Measurements from ENCODE around the gene TECPR2.

TECPR2 gene

GRCh38 chr14:102491786-102492530 is 129.2 kb downstream of the TECPR2 start:
- TF ChIP-seq SNAI2 (CRISPR knock-in tag; IDR thresholded peaks at IDR 0.05) (no peak), CREB5 (CRISPR knock-in tag; IDR thresholded peaks at IDR 0.05; ENCODE audit: low read depth) (no peak), RARB (CRISPR knock-in tag; IDR thresholded peaks at IDR 0.05) (no peak), BACH2 (CRISPR knock-in tag; IDR thresholded peaks at IDR 0.05; ENCODE audit: borderline replicate concordance) (no peak), OSR1 (CRISPR knock-in tag; IDR thresholded peaks at IDR 0.05) (no peak), CSDC2 (CRISPR knock-in tag; IDR thresholded peaks at IDR 0.05) (no peak), ISL1 (CRISPR knock-in tag; IDR thresholded peaks at IDR 0.05) (no peak), TOX (CRISPR knock-in tag; IDR thresholded peaks at IDR 0.05; ENCODE audit: borderline replicate concordance) (no peak), ZNF8 (CRISPR knock-in tag; IDR thresholded peaks at IDR 0.05) (no peak)
- no peak for ATAC-seq

- ATAC-seq, result no peak
Observed at GRCh38 chr14:102492531-102492910, 129.8 kb downstream of the TECPR2 start.

GRCh38 chr14:102493096-102493495 is 130.4 kb downstream of the TECPR2 start:
- ATAC-seq, result no peak
- TF ChIP-seq ZFP30 (CRISPR knock-in tag; IDR thresholded peaks at IDR 0.05) (no peak), CSDC2 (CRISPR knock-in tag; IDR thresholded peaks at IDR 0.05) (no peak), GLIS3 (CRISPR knock-in tag; IDR thresholded peaks at IDR 0.05) (no peak), TCF4 (CRISPR knock-in tag; IDR thresholded peaks at IDR 0.05; ENCODE audit: borderline replicate concordance) (no peak), ISL1 (CRISPR knock-in tag; IDR thresholded peaks at IDR 0.05) (no peak), ESRRG (CRISPR knock-in tag; IDR thresholded peaks at IDR 0.05) (no peak), ARNTL (CRISPR knock-in tag; IDR thresholded peaks at IDR 0.05; ENCODE audit: borderline replicate concordance, low read depth) (no peak), OSR1 (CRISPR knock-in tag; IDR thresholded peaks at IDR 0.05) (no peak), SNAI2 (CRISPR knock-in tag; IDR thresholded peaks at IDR 0.05) (no peak), PPARA (CRISPR knock-in tag; IDR thresholded peaks at IDR 0.05; ENCODE audit: borderline replicate concordance) (no peak), ZNF70 (CRISPR knock-in tag; IDR thresholded peaks at IDR 0.05) (no peak), TOX (CRISPR knock-in tag; IDR thresholded peaks at IDR 0.05; ENCODE audit: borderline replicate concordance) (no peak), ZNF565 (CRISPR knock-in tag; conservative IDR thresholded peaks at IDR 0.05; ENCODE audit: low read depth) (no peak), PATZ1 (CRISPR knock-in tag; IDR thresholded peaks at IDR 0.05; ENCODE audit: borderline replicate concordance) (no peak), BACH2 (CRISPR knock-in tag; IDR thresholded peaks at IDR 0.05; ENCODE audit: borderline replicate concordance) (no peak), TSHZ2 (CRISPR knock-in tag; IDR thresholded peaks at IDR 0.05) (no peak), ZFP3 (CRISPR knock-in tag; IDR thresholded peaks at IDR 0.05) (no peak)
- TF ChIP-seq, protein P1, sequence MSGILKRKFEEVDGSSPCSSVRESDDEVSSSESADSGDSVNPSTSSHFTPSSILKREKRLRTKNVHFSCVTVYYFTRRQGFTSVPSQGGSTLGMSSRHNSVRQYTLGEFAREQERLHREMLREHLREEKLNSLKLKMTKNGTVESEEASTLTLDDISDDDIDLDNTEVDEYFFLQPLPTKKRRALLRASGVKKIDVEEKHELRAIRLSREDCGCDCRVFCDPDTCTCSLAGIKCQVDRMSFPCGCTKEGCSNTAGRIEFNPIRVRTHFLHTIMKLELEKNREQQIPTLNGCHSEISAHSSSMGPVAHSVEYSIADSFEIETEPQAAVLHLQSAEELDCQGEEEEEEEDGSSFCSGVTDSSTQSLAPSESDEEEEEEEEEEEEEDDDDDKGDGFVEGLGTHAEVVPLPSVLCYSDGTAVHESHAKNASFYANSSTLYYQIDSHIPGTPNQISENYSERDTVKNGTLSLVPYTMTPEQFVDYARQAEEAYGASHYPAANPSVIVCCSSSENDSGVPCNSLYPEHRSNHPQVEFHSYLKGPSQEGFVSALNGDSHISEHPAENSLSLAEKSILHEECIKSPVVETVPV (CRISPR knock-in tag; IDR thresholded peaks at IDR 0.05), result no peak

More at GRCh38 chr14:102492531-102492910, 129.8 kb downstream of the TECPR2 start:
- TF ChIP-seq CREB5 (CRISPR knock-in tag; IDR thresholded peaks at IDR 0.05; ENCODE audit: low read depth) (no peak), SNAI2 (CRISPR knock-in tag; IDR thresholded peaks at IDR 0.05) (no peak), ZC3H10 (CRISPR knock-in tag; IDR thresholded peaks at IDR 0.05) (no peak), ZNF70 (CRISPR knock-in tag; IDR thresholded peaks at IDR 0.05) (no peak), TCF4 (CRISPR knock-in tag; IDR thresholded peaks at IDR 0.05; ENCODE audit: borderline replicate concordance) (no peak), OSR1 (CRISPR knock-in tag; IDR thresholded peaks at IDR 0.05) (no peak)
- TF ChIP-seq, protein P2, sequence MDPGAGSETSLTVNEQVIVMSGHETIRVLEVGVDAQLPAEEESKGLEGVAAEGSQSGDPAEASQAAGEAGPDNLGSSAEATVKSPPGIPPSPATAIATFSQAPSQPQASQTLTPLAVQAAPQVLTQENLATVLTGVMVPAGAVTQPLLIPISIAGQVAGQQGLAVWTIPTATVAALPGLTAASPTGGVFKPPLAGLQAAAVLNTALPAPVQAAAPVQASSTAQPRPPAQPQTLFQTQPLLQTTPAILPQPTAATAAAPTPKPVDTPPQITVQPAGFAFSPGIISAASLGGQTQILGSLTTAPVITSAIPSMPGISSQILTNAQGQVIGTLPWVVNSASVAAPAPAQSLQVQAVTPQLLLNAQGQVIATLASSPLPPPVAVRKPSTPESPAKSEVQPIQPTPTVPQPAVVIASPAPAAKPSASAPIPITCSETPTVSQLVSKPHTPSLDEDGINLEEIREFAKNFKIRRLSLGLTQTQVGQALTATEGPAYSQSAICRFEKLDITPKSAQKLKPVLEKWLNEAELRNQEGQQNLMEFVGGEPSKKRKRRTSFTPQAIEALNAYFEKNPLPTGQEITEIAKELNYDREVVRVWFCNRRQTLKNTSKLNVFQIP (CRISPR knock-in tag; IDR thresholded peaks at IDR 0.05; ENCODE audit: borderline replicate concordance, low read depth), result no peak

All from SK-N-SH treated with all-trans-retinoic acid at 6 μM for 48 hours (cell line).